Measurements from ENCODE around the gene ZNF571. TPM values are rescaled to one million over a fixed set of nuclear protein-coding genes. Genes with fewer than 3 reads are reported as not detected.

Gene ZNF571
- total RNA-seq, 6 experiments from 2014 or later = 1.3 to 3.3 (median 2.1) TPM

DNA sequence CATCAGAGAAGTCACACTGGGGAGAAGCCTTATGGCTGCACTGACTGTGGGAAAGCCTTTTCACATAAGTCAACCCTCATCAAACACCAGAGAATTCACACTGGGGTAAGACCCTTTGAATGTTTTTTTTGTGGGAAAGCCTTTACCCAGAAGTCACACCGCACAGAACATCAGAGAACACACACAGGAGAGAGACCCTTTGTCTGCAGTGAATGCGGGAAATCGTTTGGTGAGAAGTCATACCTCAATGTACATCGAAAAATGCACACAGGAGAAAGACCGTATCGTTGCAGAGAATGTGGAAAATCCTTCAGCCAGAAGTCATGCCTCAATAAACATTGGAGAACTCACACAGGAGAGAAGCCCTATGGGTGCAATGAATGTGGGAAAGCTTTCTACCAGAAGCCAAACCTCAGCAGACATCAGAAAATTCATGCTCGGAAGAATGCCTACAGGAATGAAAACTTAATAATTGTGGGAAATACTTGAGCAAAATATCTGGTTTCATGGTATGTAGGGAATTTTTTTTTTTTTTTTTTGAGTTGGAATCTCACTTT is 57.1 kb downstream of the ZNF571 start:
- no peak overlapping the region for H3K4me3 Mint-ChIP-seq
- H3K4me1 Mint-ChIP-seq (ENCODE audit: low read depth) = no peaks in the 10 kb centered on the region
- H3K27ac Mint-ChIP-seq = no peak overlapping the region
- peaks cover 82% of the 10 kb centered on the region for H3K9me3 Mint-ChIP-seq
- no peak for DNase-seq
- H3K36me3 Mint-ChIP-seq (ENCODE audit: low read depth) = peaks cover 46% of the 10 kb centered on the region
- TF ChIP-seq, protein P1, sequence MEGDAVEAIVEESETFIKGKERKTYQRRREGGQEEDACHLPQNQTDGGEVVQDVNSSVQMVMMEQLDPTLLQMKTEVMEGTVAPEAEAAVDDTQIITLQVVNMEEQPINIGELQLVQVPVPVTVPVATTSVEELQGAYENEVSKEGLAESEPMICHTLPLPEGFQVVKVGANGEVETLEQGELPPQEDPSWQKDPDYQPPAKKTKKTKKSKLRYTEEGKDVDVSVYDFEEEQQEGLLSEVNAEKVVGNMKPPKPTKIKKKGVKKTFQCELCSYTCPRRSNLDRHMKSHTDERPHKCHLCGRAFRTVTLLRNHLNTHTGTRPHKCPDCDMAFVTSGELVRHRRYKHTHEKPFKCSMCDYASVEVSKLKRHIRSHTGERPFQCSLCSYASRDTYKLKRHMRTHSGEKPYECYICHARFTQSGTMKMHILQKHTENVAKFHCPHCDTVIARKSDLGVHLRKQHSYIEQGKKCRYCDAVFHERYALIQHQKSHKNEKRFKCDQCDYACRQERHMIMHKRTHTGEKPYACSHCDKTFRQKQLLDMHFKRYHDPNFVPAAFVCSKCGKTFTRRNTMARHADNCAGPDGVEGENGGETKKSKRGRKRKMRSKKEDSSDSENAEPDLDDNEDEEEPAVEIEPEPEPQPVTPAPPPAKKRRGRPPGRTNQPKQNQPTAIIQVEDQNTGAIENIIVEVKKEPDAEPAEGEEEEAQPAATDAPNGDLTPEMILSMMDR (IDR thresholded peaks at IDR 0.05) = no peak
- H3K27me3 Mint-ChIP-seq (ENCODE audit: insufficient read depth) = peaks cover 2% of the 10 kb centered on the region; the same call in 1 of the 2 replicates

DNA sequence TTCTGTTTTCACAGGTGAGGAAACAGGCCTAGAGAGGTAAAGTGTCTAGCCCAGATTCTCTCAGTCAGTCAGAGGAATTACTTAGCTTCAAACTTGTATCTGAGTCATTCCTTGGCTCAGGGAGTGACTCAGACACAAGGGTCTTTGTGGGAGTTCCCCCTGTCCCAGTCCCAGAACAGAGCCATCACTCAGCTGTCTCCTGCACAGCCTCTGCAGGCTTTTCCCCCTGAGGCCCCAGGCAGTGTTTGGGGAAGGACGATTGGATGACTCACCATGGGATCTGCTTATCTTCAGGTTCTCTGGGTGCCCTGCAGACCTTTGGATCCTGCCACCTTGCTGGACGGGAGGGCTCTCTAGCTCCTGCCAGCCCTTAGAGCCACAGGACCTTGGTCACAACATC is 74.7 kb downstream of the ZNF571 start:
- H3K27me3 Mint-ChIP-seq (ENCODE audit: insufficient read depth) = no peaks in the 10 kb centered on the region
- no peak for DNase-seq
- TF ChIP-seq, protein P1 (IDR thresholded peaks at IDR 0.05) = no peak
- H3K36me3 Mint-ChIP-seq (ENCODE audit: low read depth) = peaks cover 27% of the 10 kb centered on the region
- no peak overlapping the region for H3K4me3 Mint-ChIP-seq
- H3K9me3 Mint-ChIP-seq = peaks cover 73% of the 10 kb centered on the region
- no peak overlapping the region for H3K27ac Mint-ChIP-seq
- H3K4me1 Mint-ChIP-seq (ENCODE audit: low read depth) = no peaks in the 10 kb centered on the region

Other genes with a start within 250 kb of the ZNF571 start
- gene ZNF527, start 223.7 kb downstream of the ZNF571 start, total RNA-seq (2021; fragmentation: NEBNext Ultra II Directional; extraction: Animal tissue kit (Norgen Biotek cat#: 25700)) = 1 to 10 TPM; 2.6 to 3.7 (median 3.0) TPM
- 1 to 10 TPM; 5.3 to 8.9 (median 6.2) TPM for gene ZNF569, start 127.3 kb downstream of the ZNF571 start, total RNA-seq (2021; fragmentation: NEBNext Ultra II Directional; extraction: Animal tissue kit (Norgen Biotek cat#: 25700))
- 1 to 10 TPM; 1.8 to 4.9 (median 2.5) TPM for gene ZNF570, start 125.4 kb downstream of the ZNF571 start, total RNA-seq (2021; fragmentation: NEBNext Ultra II Directional; extraction: Animal tissue kit (Norgen Biotek cat#: 25700))
- 1 to 10 TPM in 2 of 6 experiments, under 1 TPM in 4; 0.43 to 3.4 (median 0.70) TPM for gene ZNF793, start 87.9 kb downstream of the ZNF571 start, total RNA-seq (2021; fragmentation: NEBNext Ultra II Directional; extraction: Animal tissue kit (Norgen Biotek cat#: 25700))
- gene ZNF540, start 84 bp upstream of the ZNF571 start, total RNA-seq (2021; fragmentation: NEBNext Ultra II Directional; extraction: Animal tissue kit (Norgen Biotek cat#: 25700)) = under 1 TPM; 0.14 to 0.76 (median 0.35) TPM
- gene ZFP30, start 60.7 kb upstream of the ZNF571 start, total RNA-seq (2021; fragmentation: NEBNext Ultra II Directional; extraction: Animal tissue kit (Norgen Biotek cat#: 25700)) = 1 to 10 TPM; 6.4 to 7.6 (median 6.9) TPM
- 1 to 10 TPM; 2.1 to 5.1 (median 3.5) TPM for gene ZNF607, start 125.0 kb upstream of the ZNF571 start, total RNA-seq (2021; fragmentation: NEBNext Ultra II Directional; extraction: Animal tissue kit (Norgen Biotek cat#: 25700))
- gene ZNF573, start 184.8 kb upstream of the ZNF571 start, total RNA-seq (2021; fragmentation: NEBNext Ultra II Directional; extraction: Animal tissue kit (Norgen Biotek cat#: 25700)) = 1 to 10 TPM; 4.9 to 8.4 (median 6.4) TPM